Retinal pigment epithelial cell (primary cell): ENCODE results near the gene ITGA5.

Source experiments
- DNase-seq: peaks from one replicate; pipeline ENCODE4 v3.0.0-alpha.2; 2010; ENCODE audit warnings: low read depth
- H3K4me3 ChIP-seq: 2 replicates; pipeline ENCODE4 v1.5.1; 2011; ENCODE audit warnings: mild to moderate bottlenecking, low read length, control low read depth, moderate library complexity
- TF ChIP-seq, protein P1 (sequence below): conservative IDR thresholded peaks from 2 replicates; pipeline ENCODE4 v1.5.1; 2011; ENCODE audit warnings: low read depth, low read length, control low read depth, inconsistent platforms

ITGA5 gene

DNA sequence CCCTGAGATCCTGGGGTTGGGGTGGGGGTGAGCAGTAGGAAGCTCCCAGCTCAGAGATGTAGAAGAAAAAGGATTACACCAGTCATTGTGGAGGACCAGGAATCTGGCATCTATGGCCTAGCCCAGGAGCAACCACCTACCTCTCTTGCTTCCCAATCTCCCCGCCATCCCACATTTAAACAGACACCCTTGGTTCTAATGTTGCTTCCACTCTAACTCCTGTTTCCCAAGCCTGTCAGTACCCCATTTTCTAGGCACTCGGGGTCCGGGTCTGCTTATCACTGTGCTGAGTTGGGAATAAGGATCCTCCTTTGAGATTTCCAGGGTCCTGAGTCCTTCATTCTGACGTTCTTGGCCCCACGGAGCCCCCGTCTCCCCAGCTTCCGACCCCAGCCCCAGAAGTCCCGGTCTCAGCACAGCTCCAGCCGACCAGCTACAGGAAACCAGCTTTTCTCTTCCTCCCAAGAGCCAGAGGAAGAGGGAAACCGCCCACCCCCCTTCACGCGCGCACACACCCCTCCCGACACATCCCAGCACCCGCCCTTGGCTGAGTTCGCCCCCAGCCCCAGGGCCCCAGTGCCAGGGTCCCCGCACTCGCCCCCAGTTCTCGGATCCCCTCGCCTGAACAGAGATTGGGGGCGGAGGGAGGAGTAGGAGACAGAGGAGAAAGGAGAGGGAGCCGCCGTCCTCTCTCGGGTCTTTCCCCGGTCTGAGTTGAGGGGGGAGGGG, 1.2 kb downstream of the ITGA5 start:
- peak overlapping the region; percentile 62 for H3K4me3 ChIP-seq
- DNase-seq, result no peak
- TF ChIP-seq, protein P1, sequence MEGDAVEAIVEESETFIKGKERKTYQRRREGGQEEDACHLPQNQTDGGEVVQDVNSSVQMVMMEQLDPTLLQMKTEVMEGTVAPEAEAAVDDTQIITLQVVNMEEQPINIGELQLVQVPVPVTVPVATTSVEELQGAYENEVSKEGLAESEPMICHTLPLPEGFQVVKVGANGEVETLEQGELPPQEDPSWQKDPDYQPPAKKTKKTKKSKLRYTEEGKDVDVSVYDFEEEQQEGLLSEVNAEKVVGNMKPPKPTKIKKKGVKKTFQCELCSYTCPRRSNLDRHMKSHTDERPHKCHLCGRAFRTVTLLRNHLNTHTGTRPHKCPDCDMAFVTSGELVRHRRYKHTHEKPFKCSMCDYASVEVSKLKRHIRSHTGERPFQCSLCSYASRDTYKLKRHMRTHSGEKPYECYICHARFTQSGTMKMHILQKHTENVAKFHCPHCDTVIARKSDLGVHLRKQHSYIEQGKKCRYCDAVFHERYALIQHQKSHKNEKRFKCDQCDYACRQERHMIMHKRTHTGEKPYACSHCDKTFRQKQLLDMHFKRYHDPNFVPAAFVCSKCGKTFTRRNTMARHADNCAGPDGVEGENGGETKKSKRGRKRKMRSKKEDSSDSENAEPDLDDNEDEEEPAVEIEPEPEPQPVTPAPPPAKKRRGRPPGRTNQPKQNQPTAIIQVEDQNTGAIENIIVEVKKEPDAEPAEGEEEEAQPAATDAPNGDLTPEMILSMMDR, result no peak

DNA sequence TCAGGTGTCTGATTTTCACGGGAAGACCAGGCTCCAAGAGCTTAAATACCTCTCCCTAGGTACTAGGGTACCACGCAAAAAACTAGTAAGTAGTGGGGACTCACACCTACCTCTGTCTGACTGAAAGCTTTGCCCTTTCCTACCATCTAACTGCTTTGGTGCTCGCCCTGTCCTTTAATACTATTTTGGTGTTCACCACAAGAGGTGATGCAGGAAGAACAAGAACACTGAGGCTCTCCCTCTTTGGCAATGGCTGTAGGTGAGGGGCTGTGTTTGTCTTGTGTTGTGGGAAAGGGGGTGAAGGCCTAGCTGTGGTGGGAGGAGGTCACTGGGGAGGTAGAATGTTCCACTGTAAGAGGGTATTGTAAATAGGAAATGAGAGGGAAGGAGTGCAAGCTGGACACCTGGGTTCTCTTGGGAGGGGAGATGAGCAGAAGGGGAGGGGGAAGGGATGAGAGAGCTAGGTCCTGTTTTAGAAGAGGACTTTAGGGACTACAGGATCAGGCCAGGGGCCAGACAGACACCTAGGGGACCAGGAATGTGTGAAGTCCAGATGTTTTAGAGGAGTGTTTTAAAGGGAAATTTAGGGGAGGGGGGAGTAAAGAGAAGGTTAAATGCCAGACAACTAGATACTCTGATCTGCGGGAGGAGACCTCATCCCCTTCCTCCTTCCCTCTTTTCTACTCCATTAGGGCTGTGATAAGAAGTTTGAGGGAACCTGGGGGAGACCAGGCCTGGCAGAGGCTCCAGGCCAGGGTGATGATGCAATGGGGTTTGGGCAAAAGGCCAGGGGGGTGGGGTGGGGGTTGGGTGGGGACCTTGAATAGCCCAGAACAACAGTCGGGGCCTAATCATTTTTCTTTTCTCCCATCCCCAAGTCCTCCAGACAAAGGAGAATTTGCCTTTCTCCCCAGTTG, 2.1 kb downstream of the ITGA5 start:
- peak overlapping the region; percentile 62 for H3K4me3 ChIP-seq
- no peak for DNase-seq
- TF ChIP-seq, protein P1, result no peak

DNA sequence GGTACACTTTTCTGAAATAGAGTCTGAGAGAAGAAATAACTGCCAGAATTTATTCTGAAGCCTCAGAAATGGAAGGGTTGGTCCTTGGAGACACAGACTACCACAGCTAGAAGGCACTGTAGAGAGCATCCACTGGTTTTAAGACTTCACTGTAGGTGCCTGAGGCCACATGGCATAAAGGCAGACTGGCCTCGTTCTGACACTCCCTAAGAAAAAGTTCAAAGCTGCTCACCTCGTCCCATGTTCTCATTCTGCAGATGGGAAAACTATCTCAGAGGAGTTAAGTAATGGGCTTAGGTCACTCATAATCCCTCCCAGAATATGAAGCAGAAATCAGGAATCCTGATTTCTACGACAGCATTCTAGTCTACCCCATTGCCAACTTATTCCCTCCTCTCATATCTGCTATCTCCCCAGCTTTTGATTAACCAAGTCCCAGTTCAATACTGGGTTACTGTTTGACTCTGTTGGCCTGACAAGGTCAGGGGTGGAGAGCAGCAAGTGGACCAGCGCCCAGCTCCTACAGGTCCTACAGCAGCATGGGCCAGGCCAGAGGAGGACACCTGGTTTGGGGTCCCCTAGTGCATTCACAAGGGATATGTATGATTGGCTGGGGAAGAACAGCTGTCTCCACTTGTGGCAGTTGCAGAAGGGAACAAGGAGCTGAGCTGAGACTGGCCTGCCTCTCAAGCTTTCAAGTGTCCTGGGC, 3.7 kb downstream of the ITGA5 start:
- TF ChIP-seq, protein P1, result no peak
- DNase-seq, result no peak
- H3K4me3 ChIP-seq, result no peak overlapping the region

DNA sequence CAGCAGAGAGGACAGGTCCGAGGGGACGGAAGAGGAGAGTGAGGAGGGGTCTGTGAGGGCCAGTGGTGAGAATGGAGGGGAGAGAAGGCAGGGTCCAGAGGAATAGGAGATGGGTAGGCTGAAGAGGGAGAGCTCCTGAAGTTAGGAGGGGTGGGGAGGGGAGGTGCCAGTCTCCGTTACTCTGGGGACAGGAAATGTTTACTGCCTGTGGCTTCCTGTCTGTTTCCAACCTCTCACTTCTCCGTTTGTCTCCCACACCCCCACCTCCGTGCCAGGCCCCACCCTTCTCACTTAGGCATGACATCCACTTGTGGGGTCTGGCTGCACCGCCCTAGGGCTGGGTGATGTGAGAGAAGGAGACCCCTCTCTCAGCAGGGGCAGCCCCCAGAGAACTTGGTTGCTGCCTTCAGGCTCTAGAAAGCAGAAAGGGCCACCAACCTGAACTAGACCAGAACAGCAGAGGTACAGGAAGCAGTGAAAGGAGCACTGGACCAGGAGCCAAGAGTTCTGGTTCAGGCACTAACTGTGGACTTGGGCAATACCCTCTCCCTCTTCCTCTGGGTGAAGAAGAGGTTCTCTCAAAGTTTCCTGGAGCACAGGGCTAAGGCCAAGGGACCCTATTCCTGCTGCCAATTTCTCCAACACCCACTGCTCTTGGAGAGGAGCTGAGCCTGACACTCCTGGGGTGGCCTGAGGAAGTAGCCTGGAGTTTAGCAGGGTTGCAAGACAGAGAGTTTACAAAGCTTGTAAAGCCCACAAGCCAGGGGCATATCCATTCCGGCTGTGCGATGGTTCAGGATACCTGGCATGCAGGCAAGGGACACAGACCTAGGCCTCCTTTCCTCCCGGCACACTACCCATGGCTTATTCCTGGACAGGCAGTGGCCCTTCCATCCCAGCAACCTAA, 5.5 kb downstream of the ITGA5 start:
- TF ChIP-seq, protein P1, result no peak
- DNase-seq, result no peak
- no peak overlapping the region for H3K4me3 ChIP-seq

DNA sequence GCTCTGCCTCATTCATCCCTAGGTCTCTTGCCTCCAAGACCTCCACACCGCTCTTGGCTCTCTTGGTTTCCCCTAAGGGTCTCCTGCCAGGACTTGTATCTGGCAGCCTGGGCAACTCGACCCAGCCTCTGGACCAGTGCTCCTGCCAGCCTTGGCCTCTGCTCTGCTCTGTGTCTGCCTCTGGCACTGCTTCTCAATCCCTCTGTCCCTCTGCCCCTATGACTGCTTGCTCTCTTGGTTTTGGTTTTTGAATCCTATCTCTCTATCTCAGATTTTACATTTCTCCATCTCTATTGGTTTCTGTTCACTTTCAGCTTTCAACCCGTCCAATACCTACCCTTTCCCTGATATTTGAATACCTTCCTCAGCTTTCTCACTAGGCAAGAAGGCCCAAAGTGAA, 6.3 kb downstream of the ITGA5 start:
- no peak overlapping the region for H3K4me3 ChIP-seq
- TF ChIP-seq, protein P1, result no peak
- no peak for DNase-seq

DNA sequence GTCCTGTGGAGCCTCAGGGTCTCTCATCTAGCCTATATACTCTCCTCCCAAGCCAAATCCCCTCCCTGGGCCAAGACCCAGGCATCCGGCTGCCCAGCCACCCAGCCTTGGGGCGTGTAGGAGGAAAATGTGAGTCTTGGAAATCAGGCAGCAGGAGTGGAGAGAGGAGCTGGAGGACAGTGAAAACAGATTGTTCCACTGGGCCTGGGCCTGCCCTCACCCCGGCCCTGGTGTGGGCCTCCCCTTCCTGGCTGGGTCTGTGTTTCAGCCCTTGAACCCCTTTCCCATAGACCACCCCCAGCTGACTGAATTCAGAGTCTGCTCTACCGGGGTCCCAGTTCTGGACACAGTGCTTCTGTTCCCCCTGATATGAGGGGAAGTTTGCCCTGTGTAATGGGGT, 6.7 kb downstream of the ITGA5 start:
- TF ChIP-seq, protein P1, result no peak
- no peak for DNase-seq
- no peak overlapping the region for H3K4me3 ChIP-seq
